ENCODE data around the gene LKAAEAR1. TPM values are rescaled to one million over a fixed set of nuclear protein-coding genes. Genes with fewer than 3 reads are reported as not detected.

LKAAEAR1 gene
- total and polyA plus RNA-seq, 9 of the 15 experiments (the other 6 are each of a cell fraction or from before 2014, with no cell fraction given) = not detected

DNA sequence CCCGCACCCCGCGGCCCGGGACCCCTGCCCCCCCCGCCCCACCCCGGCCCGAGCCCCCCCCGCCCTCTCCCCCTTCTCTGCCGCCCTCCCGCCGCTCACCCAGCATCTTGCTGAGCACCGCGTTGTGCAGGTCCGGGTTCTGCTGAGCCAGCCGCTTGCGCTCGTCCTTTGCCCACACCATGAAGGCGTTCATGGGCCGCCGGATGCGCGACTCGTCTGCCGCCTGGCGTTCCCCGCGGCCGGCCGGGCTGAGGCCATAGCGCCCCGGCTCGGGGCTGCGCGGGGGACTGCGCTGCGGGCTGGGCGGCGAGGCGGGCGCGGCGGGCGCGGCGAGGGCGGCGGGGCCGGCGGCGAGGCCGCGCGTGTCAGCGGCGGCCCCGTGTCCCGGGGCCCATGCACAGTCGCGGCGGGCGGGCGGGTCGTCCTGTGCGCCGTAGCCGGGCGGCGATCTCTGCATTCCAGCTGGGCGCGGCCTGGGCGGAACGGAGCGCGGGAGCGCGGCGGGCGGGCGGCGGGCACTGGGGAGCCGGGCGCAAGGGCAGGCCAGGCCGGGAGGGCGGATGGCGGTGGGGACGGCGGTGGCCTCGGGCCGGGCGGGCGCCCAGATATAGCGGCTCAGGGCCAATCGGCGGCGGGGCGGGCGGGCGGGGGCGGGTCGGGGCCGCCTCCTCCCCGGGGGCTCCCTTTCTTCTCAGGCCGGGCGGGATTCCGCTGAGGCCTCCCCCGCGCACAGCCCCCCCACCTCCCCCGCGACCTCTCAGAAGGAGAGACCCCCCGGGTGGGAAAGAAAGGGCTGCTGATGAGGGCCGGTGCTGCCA, 34.9 kb downstream of the LKAAEAR1 start, which contains the start of gene SOX18 (continued):
- TF ChIP-seq, protein P1, sequence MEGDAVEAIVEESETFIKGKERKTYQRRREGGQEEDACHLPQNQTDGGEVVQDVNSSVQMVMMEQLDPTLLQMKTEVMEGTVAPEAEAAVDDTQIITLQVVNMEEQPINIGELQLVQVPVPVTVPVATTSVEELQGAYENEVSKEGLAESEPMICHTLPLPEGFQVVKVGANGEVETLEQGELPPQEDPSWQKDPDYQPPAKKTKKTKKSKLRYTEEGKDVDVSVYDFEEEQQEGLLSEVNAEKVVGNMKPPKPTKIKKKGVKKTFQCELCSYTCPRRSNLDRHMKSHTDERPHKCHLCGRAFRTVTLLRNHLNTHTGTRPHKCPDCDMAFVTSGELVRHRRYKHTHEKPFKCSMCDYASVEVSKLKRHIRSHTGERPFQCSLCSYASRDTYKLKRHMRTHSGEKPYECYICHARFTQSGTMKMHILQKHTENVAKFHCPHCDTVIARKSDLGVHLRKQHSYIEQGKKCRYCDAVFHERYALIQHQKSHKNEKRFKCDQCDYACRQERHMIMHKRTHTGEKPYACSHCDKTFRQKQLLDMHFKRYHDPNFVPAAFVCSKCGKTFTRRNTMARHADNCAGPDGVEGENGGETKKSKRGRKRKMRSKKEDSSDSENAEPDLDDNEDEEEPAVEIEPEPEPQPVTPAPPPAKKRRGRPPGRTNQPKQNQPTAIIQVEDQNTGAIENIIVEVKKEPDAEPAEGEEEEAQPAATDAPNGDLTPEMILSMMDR (IDR thresholded peaks at IDR 0.05 in 2 of 3, conservative IDR thresholded peaks at IDR 0.05 in 1 of 3; ENCODE audit: insufficient read depth in 2 of 3, low read depth in 1 of 3, low read length in 3 of 3) = peak in 1 of 3 experiments; percentile 39; a peak in 3 of 6 replicates
- TF ChIP-seq PYGO2 (tag; IDR thresholded peaks at IDR 0.05) (no peak), SOX6 (IDR thresholded peaks at IDR 0.05) (no peak), TAF9B (IDR thresholded peaks at IDR 0.05; ENCODE audit: partially characterized antibody) (no peak), ZNF695 (CRISPR knock-in tag; IDR thresholded peaks at IDR 0.05) (no peak), HNRNPK (IDR thresholded peaks at IDR 0.05; ENCODE audit: low read depth, low read length, poor library complexity, severe bottlenecking) (no peak), CBFB (CRISPR knock-in tag; IDR thresholded peaks at IDR 0.05) (no peak), ZNF76 (CRISPR knock-in tag; IDR thresholded peaks at IDR 0.05; ENCODE audit: borderline replicate concordance) (no peak), MEF2D (tag; conservative IDR thresholded peaks at IDR 0.05; ENCODE audit: low read depth) (no peak), NFXL1 (CRISPR knock-in tag; IDR thresholded peaks at IDR 0.05) (no peak), CBX1 (IDR thresholded peaks at IDR 0.05; ENCODE audit: low read depth) (no peak), RAD21 (CRISPR knock-in tag; conservative IDR thresholded peaks at IDR 0.05 in 1 of 2, IDR thresholded peaks at IDR 0.05 in 1 of 2) (no peak), SUPT5H (IDR thresholded peaks at IDR 0.05) (no peak), COPS2 (conservative IDR thresholded peaks at IDR 0.05) (no peak), ZNF12 (CRISPR knock-in tag; IDR thresholded peaks at IDR 0.05) (no peak), ARID1B (IDR thresholded peaks at IDR 0.05) (no peak)
- TF ChIP-seq, protein P2, sequence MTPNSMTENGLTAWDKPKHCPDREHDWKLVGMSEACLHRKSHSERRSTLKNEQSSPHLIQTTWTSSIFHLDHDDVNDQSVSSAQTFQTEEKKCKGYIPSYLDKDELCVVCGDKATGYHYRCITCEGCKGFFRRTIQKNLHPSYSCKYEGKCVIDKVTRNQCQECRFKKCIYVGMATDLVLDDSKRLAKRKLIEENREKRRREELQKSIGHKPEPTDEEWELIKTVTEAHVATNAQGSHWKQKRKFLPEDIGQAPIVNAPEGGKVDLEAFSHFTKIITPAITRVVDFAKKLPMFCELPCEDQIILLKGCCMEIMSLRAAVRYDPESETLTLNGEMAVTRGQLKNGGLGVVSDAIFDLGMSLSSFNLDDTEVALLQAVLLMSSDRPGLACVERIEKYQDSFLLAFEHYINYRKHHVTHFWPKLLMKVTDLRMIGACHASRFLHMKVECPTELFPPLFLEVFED (CRISPR knock-in tag; conservative IDR thresholded peaks at IDR 0.05) = no peak
- TF ChIP-seq, protein P3, sequence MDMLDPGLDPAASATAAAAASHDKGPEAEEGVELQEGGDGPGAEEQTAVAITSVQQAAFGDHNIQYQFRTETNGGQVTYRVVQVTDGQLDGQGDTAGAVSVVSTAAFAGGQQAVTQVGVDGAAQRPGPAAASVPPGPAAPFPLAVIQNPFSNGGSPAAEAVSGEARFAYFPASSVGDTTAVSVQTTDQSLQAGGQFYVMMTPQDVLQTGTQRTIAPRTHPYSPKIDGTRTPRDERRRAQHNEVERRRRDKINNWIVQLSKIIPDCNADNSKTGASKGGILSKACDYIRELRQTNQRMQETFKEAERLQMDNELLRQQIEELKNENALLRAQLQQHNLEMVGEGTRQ (CRISPR knock-in tag; IDR thresholded peaks at IDR 0.05) = no peak
- TF ChIP-seq, protein P4, sequence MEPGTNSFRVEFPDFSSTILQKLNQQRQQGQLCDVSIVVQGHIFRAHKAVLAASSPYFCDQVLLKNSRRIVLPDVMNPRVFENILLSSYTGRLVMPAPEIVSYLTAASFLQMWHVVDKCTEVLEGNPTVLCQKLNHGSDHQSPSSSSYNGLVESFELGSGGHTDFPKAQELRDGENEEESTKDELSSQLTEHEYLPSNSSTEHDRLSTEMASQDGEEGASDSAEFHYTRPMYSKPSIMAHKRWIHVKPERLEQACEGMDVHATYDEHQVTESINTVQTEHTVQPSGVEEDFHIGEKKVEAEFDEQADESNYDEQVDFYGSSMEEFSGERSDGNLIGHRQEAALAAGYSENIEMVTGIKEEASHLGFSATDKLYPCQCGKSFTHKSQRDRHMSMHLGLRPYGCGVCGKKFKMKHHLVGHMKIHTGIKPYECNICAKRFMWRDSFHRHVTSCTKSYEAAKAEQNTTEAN (CRISPR knock-in tag; IDR thresholded peaks at IDR 0.05) = no peak
- TF ChIP-seq, protein P5, sequence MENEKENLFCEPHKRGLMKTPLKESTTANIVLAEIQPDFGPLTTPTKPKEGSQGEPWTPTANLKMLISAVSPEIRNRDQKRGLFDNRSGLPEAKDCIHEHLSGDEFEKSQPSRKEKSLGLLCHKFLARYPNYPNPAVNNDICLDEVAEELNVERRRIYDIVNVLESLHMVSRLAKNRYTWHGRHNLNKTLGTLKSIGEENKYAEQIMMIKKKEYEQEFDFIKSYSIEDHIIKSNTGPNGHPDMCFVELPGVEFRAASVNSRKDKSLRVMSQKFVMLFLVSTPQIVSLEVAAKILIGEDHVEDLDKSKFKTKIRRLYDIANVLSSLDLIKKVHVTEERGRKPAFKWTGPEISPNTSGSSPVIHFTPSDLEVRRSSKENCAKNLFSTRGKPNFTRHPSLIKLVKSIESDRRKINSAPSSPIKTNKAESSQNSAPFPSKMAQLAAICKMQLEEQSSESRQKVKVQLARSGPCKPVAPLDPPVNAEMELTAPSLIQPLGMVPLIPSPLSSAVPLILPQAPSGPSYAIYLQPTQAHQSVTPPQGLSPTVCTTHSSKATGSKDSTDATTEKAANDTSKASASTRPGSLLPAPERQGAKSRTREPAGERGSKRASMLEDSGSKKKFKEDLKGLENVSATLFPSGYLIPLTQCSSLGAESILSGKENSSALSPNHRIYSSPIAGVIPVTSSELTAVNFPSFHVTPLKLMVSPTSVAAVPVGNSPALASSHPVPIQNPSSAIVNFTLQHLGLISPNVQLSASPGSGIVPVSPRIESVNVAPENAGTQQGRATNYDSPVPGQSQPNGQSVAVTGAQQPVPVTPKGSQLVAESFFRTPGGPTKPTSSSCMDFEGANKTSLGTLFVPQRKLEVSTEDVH (IDR thresholded peaks at IDR 0.05; ENCODE audit: low read depth, partially characterized antibody) = no peak

Data from K562 (cell line).